ENCODE measurements around the gene SLC38A11. TPM values are rescaled to one million over a fixed set of nuclear protein-coding genes. Genes with fewer than 3 reads are reported as not detected.

Gene SLC38A11
- total and polyA plus RNA-seq, 10 of the 15 experiments (the other 5 are each of a cell fraction or from before 2014, with no cell fraction given): not detected

DNA sequence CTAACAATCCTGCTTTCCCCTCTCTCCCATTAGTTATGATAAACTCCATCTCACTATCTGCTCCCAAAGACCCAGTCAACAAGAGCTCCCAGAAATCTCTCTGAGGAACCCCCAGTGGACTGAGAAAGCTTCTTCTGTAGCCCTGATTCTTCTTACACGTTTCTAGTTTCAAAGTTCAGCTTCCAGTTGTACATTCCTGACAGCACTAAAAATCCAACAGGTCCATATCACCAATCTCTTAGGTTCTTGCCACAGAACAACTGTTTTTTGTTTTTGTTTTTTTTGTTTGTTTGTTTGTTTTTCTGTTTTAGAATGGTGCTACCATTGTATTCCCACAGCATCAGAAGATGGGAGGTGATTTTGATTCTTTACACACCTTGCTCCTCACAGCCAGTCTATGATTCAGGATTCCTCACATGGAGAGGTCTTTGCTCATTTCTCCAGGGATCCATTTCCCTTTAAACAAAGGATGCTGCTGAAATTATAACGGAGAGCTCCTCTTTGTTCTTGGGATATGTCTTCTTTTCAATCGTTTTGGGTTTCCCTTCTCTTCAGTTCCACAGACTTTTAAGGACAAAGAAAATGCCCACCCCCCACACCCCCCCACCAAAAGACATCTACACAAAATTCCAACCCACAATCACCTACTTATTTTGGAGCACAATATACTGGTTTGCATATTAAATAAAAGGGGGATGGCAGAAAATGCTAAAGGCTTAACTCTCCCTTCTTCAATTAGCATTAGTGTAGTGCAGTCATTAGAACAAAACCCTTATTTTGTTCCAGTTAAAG is 57.7 kb downstream of the SLC38A11 start:
- FAIRE-seq: no peak
- no peaks in the 10 kb centered on the region for H3K4me1 ChIP-seq (ENCODE audit: control insufficient read depth, insufficient read depth, low read length)
- H3K27me3 ChIP-seq (replicated peaks in 1 of 2; ENCODE audit: control insufficient read depth in 2 of 2, insufficient read depth in 2 of 2, low read length in 1 of 2): no peaks in the 10 kb centered on the region; a peak in 1 of 4 replicates
- no peak for ATAC-seq
- intact Hi-C loops (cut with micrococcal nuclease; ENCODE audit: unreplicated experiment) (no loop called here), in situ Hi-C loops (cut with MboI) (no loop called here)
- no peaks in the 10 kb centered on the region for H3K36me3 ChIP-seq (ENCODE audit: control insufficient read depth in 2 of 2, insufficient read depth in 2 of 2, low read length in 1 of 2)
- H3K4me3 ChIP-seq: no peak overlapping the region
- ChIA-PET RAD21 (ENCODE audit: unreplicated experiment) (no interaction called here), POLR2A (no interaction called here), CTCF (no interaction called here), SMC1A (ENCODE audit: uncharacterized antibody, unreplicated experiment) (no interaction called here)
- no peaks in the 10 kb centered on the region for H4K20me1 ChIP-seq (ENCODE audit: control insufficient read depth, insufficient read depth)
- no peak overlapping the region for H3K27ac ChIP-seq (ENCODE audit: control insufficient read depth, insufficient read depth)
- BruUV-seq (replicated peaks): no TSS peak
- no peak overlapping the region for H3K9ac ChIP-seq (ENCODE audit: control insufficient read depth, insufficient read depth, low read length)
- H2AFZ ChIP-seq (ENCODE audit: control insufficient read depth, low read depth, low read length): no peak overlapping the region
- no peaks in the 10 kb centered on the region for H3K79me2 ChIP-seq (ENCODE audit: control insufficient read depth, insufficient read depth, low read length)
- WGBS (ENCODE audit: insufficient coverage, insufficient replicate concordance, low lambda C conversion rate, missing lambda C conversion rate): 25% methylated on average over 3 of the region's 3 CpGs
- DNase-seq (ENCODE audit: low read depth, low spot score): no peak
- H3K4me2 ChIP-seq (ENCODE audit: control insufficient read depth, insufficient read depth): no peak overlapping the region
- no peaks in the 10 kb centered on the region for H3K9me3 ChIP-seq (replicated peaks; ENCODE audit: control insufficient read depth, insufficient read depth, low read length)
- TF ChIP-seq STAT3 (IDR thresholded peaks at IDR 0.05; ENCODE audit: low read depth, low read length): no peak
- no peak for TF ChIP-seq BCL11A (IDR thresholded peaks at IDR 0.05; ENCODE audit: low read depth, low read length)
- TF ChIP-seq JUND (IDR thresholded peaks at IDR 0.05; ENCODE audit: low read depth, low read length): no peak
- TF ChIP-seq RCOR1 (conservative IDR thresholded peaks at IDR 0.05; ENCODE audit: low read depth, low read length): no peak
- TF ChIP-seq, protein P1, sequence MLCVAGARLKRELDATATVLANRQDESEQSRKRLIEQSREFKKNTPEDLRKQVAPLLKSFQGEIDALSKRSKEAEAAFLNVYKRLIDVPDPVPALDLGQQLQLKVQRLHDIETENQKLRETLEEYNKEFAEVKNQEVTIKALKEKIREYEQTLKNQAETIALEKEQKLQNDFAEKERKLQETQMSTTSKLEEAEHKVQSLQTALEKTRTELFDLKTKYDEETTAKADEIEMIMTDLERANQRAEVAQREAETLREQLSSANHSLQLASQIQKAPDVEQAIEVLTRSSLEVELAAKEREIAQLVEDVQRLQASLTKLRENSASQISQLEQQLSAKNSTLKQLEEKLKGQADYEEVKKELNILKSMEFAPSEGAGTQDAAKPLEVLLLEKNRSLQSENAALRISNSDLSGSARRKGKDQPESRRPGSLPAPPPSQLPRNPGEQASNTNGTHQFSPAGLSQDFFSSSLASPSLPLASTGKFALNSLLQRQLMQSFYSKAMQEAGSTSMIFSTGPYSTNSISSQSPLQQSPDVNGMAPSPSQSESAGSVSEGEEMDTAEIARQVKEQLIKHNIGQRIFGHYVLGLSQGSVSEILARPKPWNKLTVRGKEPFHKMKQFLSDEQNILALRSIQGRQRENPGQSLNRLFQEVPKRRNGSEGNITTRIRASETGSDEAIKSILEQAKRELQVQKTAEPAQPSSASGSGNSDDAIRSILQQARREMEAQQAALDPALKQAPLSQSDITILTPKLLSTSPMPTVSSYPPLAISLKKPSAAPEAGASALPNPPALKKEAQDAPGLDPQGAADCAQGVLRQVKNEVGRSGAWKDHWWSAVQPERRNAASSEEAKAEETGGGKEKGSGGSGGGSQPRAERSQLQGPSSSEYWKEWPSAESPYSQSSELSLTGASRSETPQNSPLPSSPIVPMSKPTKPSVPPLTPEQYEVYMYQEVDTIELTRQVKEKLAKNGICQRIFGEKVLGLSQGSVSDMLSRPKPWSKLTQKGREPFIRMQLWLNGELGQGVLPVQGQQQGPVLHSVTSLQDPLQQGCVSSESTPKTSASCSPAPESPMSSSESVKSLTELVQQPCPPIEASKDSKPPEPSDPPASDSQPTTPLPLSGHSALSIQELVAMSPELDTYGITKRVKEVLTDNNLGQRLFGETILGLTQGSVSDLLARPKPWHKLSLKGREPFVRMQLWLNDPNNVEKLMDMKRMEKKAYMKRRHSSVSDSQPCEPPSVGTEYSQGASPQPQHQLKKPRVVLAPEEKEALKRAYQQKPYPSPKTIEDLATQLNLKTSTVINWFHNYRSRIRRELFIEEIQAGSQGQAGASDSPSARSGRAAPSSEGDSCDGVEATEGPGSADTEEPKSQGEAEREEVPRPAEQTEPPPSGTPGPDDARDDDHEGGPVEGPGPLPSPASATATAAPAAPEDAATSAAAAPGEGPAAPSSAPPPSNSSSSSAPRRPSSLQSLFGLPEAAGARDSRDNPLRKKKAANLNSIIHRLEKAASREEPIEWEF (IDR thresholded peaks at IDR 0.05; ENCODE audit: insufficient replicate concordance, low read depth, low read length): no peak
- TF ChIP-seq, protein P2, sequence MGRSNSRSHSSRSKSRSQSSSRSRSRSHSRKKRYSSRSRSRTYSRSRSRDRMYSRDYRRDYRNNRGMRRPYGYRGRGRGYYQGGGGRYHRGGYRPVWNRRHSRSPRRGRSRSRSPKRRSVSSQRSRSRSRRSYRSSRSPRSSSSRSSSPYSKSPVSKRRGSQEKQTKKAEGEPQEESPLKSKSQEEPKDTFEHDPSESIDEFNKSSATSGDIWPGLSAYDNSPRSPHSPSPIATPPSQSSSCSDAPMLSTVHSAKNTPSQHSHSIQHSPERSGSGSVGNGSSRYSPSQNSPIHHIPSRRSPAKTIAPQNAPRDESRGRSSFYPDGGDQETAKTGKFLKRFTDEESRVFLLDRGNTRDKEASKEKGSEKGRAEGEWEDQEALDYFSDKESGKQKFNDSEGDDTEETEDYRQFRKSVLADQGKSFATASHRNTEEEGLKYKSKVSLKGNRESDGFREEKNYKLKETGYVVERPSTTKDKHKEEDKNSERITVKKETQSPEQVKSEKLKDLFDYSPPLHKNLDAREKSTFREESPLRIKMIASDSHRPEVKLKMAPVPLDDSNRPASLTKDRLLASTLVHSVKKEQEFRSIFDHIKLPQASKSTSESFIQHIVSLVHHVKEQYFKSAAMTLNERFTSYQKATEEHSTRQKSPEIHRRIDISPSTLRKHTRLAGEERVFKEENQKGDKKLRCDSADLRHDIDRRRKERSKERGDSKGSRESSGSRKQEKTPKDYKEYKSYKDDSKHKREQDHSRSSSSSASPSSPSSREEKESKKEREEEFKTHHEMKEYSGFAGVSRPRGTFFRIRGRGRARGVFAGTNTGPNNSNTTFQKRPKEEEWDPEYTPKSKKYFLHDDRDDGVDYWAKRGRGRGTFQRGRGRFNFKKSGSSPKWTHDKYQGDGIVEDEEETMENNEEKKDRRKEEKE (IDR thresholded peaks at IDR 0.05): no peak
- TF ChIP-seq SREBF1 (IDR thresholded peaks at IDR 0.05; ENCODE audit: low read length): no peak
- TF ChIP-seq CBFB (IDR thresholded peaks at IDR 0.05; ENCODE audit: low read depth): no peak
- no peak for TF ChIP-seq POLR2A (IDR thresholded peaks at IDR 0.05; ENCODE audit: low read depth, low read length)
- no peak for TF ChIP-seq GABPA (IDR thresholded peaks at IDR 0.05; ENCODE audit: low read depth)
- no peak for TF ChIP-seq ZNF274 (IDR thresholded peaks at IDR 0.05; ENCODE audit: insufficient read depth, insufficient read length)
- TF ChIP-seq, protein P3, sequence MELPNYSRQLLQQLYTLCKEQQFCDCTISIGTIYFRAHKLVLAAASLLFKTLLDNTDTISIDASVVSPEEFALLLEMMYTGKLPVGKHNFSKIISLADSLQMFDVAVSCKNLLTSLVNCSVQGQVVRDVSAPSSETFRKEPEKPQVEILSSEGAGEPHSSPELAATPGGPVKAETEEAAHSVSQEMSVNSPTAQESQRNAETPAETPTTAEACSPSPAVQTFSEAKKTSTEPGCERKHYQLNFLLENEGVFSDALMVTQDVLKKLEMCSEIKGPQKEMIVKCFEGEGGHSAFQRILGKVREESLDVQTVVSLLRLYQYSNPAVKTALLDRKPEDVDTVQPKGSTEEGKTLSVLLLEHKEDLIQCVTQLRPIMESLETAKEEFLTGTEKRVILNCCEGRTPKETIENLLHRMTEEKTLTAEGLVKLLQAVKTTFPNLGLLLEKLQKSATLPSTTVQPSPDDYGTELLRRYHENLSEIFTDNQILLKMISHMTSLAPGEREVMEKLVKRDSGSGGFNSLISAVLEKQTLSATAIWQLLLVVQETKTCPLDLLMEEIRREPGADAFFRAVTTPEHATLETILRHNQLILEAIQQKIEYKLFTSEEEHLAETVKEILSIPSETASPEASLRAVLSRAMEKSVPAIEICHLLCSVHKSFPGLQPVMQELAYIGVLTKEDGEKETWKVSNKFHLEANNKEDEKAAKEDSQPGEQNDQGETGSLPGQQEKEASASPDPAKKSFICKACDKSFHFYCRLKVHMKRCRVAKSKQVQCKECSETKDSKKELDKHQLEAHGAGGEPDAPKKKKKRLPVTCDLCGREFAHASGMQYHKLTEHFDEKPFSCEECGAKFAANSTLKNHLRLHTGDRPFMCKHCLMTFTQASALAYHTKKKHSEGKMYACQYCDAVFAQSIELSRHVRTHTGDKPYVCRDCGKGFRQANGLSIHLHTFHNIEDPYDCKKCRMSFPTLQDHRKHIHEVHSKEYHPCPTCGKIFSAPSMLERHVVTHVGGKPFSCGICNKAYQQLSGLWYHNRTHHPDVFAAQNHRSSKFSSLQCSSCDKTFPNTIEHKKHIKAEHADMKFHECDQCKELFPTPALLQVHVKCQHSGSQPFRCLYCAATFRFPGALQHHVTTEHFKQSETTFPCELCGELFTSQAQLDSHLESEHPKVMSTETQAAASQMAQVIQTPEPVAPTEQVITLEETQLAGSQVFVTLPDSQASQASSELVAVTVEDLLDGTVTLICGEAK (IDR thresholded peaks at IDR 0.05; ENCODE audit: borderline replicate concordance): no peak
- TF ChIP-seq NBN (IDR thresholded peaks at IDR 0.05): no peak
